SK-N-SH (cell line): Measurements from ENCODE around the gene NRP2. TPM values are rescaled to one million over a fixed set of nuclear protein-coding genes. Genes with fewer than 3 reads are reported as not detected.
A peak's percentile ranks its signal among the peaks of the same experiment; 100 is the strongest.

ENCODE experiments used
- CTCF ChIA-PET: fragments of 300-600, 350-600 bp; formaldehyde crosslinking; extraction: SDS; loops from one replicate; lab custom pipeline; 2021; lab: Yijun Ruan, JAX
- POLR2A ChIA-PET: fragments of 350-600 bp; sonication (Branson Sonifier 250); formaldehyde crosslinking; extraction: SDS; loops from one replicate; lab custom pipeline; 2020; ENCODE audit warnings: antibody characterized with exemption, inconsistent platforms; lab: Yijun Ruan, JAX
- DNase-seq: peaks from one replicate; pipeline ENCODE4 v3.0.0; 2012
- H2AFZ ChIP-seq: fragments of 200-600 bp; sonication (generic); 2 replicates; pipeline ENCODE4 v1.8.1; 2016; ENCODE audit warnings: antibody characterized with exemption, mild to moderate bottlenecking, low read depth
- H3F3A ChIP-seq: fragments of 200-600 bp; sonication (generic); replicated peaks from 2 replicates; pipeline ENCODE3; 2016; ENCODE audit warnings: antibody characterized with exemption, mild to moderate bottlenecking; ENCODE audit not compliant: insufficient read depth
- H3K27ac ChIP-seq, 2 experiments: fragments of 200-500 bp in 1 of 2; fragments of 200-600 bp in 1 of 2; sonication (Bioruptor generic) in 1 of 2; sonication (generic), shearing (Covaris generic) in 1 of 2; 2 replicates each; pipeline versions ENCODE4 v1.5.1 to v1.6.1; 2014 to 2016; ENCODE audit warnings: low read depth in 2 of 2, inconsistent platforms in 1 of 2, low read length in 1 of 2, mild to moderate bottlenecking in 1 of 2, mixed read lengths in 1 of 2
- H3K27me3 ChIP-seq: fragments of 200-600 bp; sonication (generic), shearing (Covaris generic); 2 replicates; pipeline ENCODE4 v1.6.1; 2016; ENCODE audit warnings: mixed run types; ENCODE audit not compliant: insufficient read depth
- H3K36me3 ChIP-seq, 2 experiments: fragments of 200-500 bp in 1 of 2; fragments of 200-600 bp in 1 of 2; sonication (Bioruptor generic) in 1 of 2; sonication (generic) in 1 of 2; replicated peaks in 1 of 2; 2 replicates each; pipeline versions ENCODE3 to v1.5.1; 2014 to 2016; ENCODE audit warnings: low read length in 1 of 2, mild to moderate bottlenecking in 1 of 2; ENCODE audit not compliant: insufficient read depth in 2 of 2, control insufficient read depth in 1 of 2
- H3K4me1 ChIP-seq, 2 experiments: fragments of 200-500 bp in 1 of 2; fragments of 200-600 bp in 1 of 2; sonication (Bioruptor generic) in 1 of 2; sonication (generic), shearing (Covaris generic) in 1 of 2; 2 replicates each; pipeline versions ENCODE4 v1.5.1 to v1.6.1; 2014 to 2016; ENCODE audit warnings: low read depth in 1 of 2, low read length in 1 of 2, mixed run types in 1 of 2; ENCODE audit not compliant: insufficient read depth in 2 of 2, control insufficient read depth in 1 of 2
- H3K4me2 ChIP-seq: fragments of 200-600 bp; sonication (generic), shearing (Covaris generic); 2 replicates; pipeline ENCODE4 v1.6.1; 2017; ENCODE audit warnings: mixed run types
- H3K4me3 ChIP-seq, 2 experiments: fragments of 200-500 bp in 1 of 2; fragments of 200-600 bp in 1 of 2; sonication (Bioruptor generic) in 1 of 2; sonication (generic), shearing (Covaris generic) in 1 of 2; 2 replicates each; pipeline versions ENCODE4 v1.5.1 to v1.8.1; 2014 to 2016; ENCODE audit warnings: low read depth in 2 of 2, inconsistent platforms in 1 of 2, low read length in 1 of 2, mild to moderate bottlenecking in 1 of 2, mixed read lengths in 1 of 2, moderate library complexity in 1 of 2
- H3K79me2 ChIP-seq: fragments of 200-600 bp; sonication (generic); 2 replicates; pipeline ENCODE4 v1.8.1; 2017; ENCODE audit warnings: mild to moderate bottlenecking; ENCODE audit not compliant: insufficient read depth
- H3K9ac ChIP-seq: fragments of 200-600 bp; sonication (generic); 2 replicates; pipeline ENCODE4 v1.6.1; 2017; ENCODE audit warnings: mixed run types
- H3K9me2 ChIP-seq: fragments of 200-600 bp; sonication (generic); 2 replicates; pipeline ENCODE4 v1.6.1; 2017; ENCODE audit warnings: mixed run types
- H3K9me3 ChIP-seq: fragments of 200-600 bp; sonication (generic); 2 replicates; pipeline ENCODE4 v1.6.1; 2017; ENCODE audit warnings: mixed run types, mild to moderate bottlenecking, moderate library complexity
- H4K20me1 ChIP-seq: fragments of 200-600 bp; sonication (generic); 2 replicates; pipeline ENCODE4 v1.6.1; 2017; ENCODE audit warnings: mild to moderate bottlenecking, mixed run types; ENCODE audit not compliant: insufficient read depth
- ELF1 ChIP-seq: IDR thresholded peaks from 2 replicates; pipeline ENCODE4 v1.4.0; 2012
- GATA2 ChIP-seq: sonication (generic); formaldehyde crosslinking; IDR thresholded peaks from 2 replicates; pipeline ENCODE4 v1.5.0; 2020; ENCODE audit warnings: mild to moderate bottlenecking, missing genetic modification reagents
- JUND ChIP-seq: IDR thresholded peaks from 2 replicates; pipeline ENCODE4 v1.4.0; 2012
- RCOR1 ChIP-seq: fragments of 150-350 bp; IDR thresholded peaks from 2 replicates; pipeline ENCODE4 v1.6.1; 2017; ENCODE audit warnings: antibody characterized with exemption, low read length
- USF2 ChIP-seq: fragments of 150-350 bp; IDR thresholded peaks from 2 replicates; pipeline ENCODE4 v1.6.1; 2017; ENCODE audit warnings: antibody characterized with exemption, low read length, low read depth, borderline replicate concordance
- ZBTB33 ChIP-seq: IDR thresholded peaks from 2 replicates; pipeline ENCODE4 v1.4.0; 2012; ENCODE audit warnings: low read depth, borderline replicate concordance
- WGBS: methylation state at CpG from one replicate; pipeline ENCODE4 v1.1.6; 2017; ENCODE audit warnings: low lambda C conversion rate; 5-methylcytosine and 5-hydroxymethylcytosine counted together
- polyA plus RNA-seq, 3 experiments: library from polyadenylated mRNA; depleted of rRNA; stranded (reverse); fragments of >200 nt; gene quantifications; 2 replicates each; pipeline ENCODE4 v1.2.3, GENCODE V29; 2012

NRP2 gene
- polyA plus RNA-seq, 1 of the 3 experiments (the other 2 are of a cell fraction), result 68.8 TPM

- Histone ChIP-seq H3K4me2 (no peak overlapping the region), H3F3A (no peaks in the 10 kb centered on the region), H3K27ac (no peak overlapping the region; a peak in 1 of 4 replicates), H3K36me3 (peaks cover 0 to 3% of the 10 kb centered on the region in 2 experiments), H3K9me3 (no peaks in the 10 kb centered on the region), H3K4me3 (no peak overlapping the region), H3K27me3 (no peaks in the 10 kb centered on the region), H3K79me2 (peaks cover 37% of the 10 kb centered on the region; the same call in 1 of the 2 replicates), H3K9me2 (no peaks in the 10 kb centered on the region), H3K4me1 (peaks cover 19 to 27% of the 10 kb centered on the region in 2 experiments), H3K9ac (no peak overlapping the region)
- DNase-seq, result no peak
- CTCF ChIA-PET, result interaction anchor here (0.9 to 1.0 kb wide), 3 partner anchors 20 to 29 kb away, joined by 3 to 4 read pairs (median 3); no protein-coding TSS in a partner anchor
- no peak for TF ChIP-seq RCOR1
- TF ChIP-seq GATA2 (CRISPR knock-in tag), result peak; percentile 38; the same call in 1 of the 2 replicates
- TF ChIP-seq, all 33 proteins: peak for 1
- H2AFZ ChIP-seq, result no peak overlapping the region
- WGBS, result 75% methylated on average over 13 of the region's 13 CpGs
- no peaks in the 10 kb centered on the region for H4K20me1 ChIP-seq
- POLR2A ChIA-PET, result no interaction called here
Observed at GRCh38 chr2:205714789-205715720, 32.8 kb downstream of the NRP2 start.

- peaks cover 28% of the 10 kb centered on the region; the same call in 1 of the 2 replicates for H3K79me2 ChIP-seq
- no peak overlapping the region for H3K9ac ChIP-seq
- no peak overlapping the region for H2AFZ ChIP-seq
- H3K27ac ChIP-seq, result no peak overlapping the region; a peak in 1 of 4 replicates
- POLR2A ChIA-PET, result no interaction called here
- H3K9me3 ChIP-seq, result no peaks in the 10 kb centered on the region
- H3K4me1 ChIP-seq, result peaks cover 19 to 27% of the 10 kb centered on the region in 2 experiments
- CTCF ChIA-PET, result interaction anchor here (1.0 kb wide), 1 partner anchor 19 kb away, joined by 3 read pairs; no protein-coding TSS in a partner anchor
- DNase-seq, result no peak
- no peaks in the 10 kb centered on the region for H3F3A ChIP-seq
- no peaks in the 10 kb centered on the region for H3K27me3 ChIP-seq
- peak; percentile 44 for TF ChIP-seq GATA2 (CRISPR knock-in tag)
- no peak for TF ChIP-seq JUND
- no peak for TF ChIP-seq ELF1
- TF ChIP-seq RCOR1, result no peak
- no peak for TF ChIP-seq USF2
- TF ChIP-seq ZBTB33, result no peak
- H3K36me3 ChIP-seq, result peaks cover 0 to 3% of the 10 kb centered on the region in 2 experiments
- H3K9me2 ChIP-seq, result no peaks in the 10 kb centered on the region
- no peak overlapping the region for H3K4me2 ChIP-seq
- no peaks in the 10 kb centered on the region for H4K20me1 ChIP-seq
- H3K4me3 ChIP-seq, result no peak overlapping the region
- 89% methylated on average over 20 of the region's 20 CpGs for WGBS
Observed at GRCh38 chr2:205715831-205716525, 33.7 kb downstream of the NRP2 start.
